ENCODE data around the gene TTLL9.

The TTLL9 gene

GRCh38 chr20:31906001-31906400 is 35.6 kb downstream of the TTLL9 start:
- TF ChIP-seq CTCF (IDR thresholded peaks at IDR 0.05), result no peak

- no peak for TF ChIP-seq CTCF (IDR thresholded peaks at IDR 0.05)
Measured at GRCh38 chr20:31907046-31907445, 36.6 kb downstream of the TTLL9 start.

GRCh38 chr20:31908016-31908415 is 37.6 kb downstream of the TTLL9 start:
- TF ChIP-seq CTCF (IDR thresholded peaks at IDR 0.05), result no peak

GRCh38 chr20:31908424-31908823 is 38.0 kb downstream of the TTLL9 start:
- no peak for TF ChIP-seq CTCF (IDR thresholded peaks at IDR 0.05)

GRCh38 chr20:31909253-31910070 is 39.0 kb downstream of the TTLL9 start:
- TF ChIP-seq CTCF (IDR thresholded peaks at IDR 0.05), result no peak

GRCh38 chr20:31910071-31910803 is 39.8 kb downstream of the TTLL9 start:
- TF ChIP-seq CTCF (IDR thresholded peaks at IDR 0.05), result no peak

GRCh38 chr20:31913431-31914157 is 43.2 kb downstream of the TTLL9 start:
- no peak for TF ChIP-seq CTCF (IDR thresholded peaks at IDR 0.05)

All from LNCAP (cell line).